ENCODE data around the gene NUMA1.

Gene NUMA1

DNA sequence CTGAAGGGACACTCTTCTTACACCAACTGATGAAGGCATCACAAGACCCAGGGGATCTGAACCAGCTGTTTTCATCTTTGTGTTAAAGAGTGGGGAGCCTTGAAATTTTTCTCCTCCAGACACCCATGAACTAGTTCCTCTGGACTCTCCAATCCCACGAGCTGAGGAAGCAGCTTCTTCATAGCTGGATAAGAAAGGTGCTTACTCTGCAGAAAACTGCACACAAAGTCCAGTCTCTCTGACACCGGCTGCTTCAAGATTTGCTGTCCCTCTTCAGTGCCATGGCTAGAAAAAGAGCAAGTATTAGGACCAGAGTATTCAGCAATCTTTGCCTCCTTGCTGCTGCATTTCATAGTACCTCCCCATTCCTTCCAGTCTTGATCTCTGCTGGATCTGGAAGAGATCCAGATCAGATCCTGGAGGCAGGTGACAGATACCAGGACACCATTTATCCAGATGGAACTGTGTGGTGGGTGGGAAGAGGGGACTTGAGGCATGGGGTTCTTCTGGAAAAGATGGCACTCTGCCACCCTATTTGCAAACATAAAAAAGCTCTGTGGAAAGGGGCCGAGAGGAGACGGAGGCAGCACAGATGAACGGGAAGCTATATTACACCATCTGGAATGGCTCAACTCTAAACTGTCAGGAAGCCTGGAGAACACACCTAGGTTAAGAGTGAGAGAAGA lies 56.1 kb downstream of the NUMA1 start:
- DNase-seq (ENCODE audit: low spot score) (no peak), FAIRE-seq (no peak)

DNA sequence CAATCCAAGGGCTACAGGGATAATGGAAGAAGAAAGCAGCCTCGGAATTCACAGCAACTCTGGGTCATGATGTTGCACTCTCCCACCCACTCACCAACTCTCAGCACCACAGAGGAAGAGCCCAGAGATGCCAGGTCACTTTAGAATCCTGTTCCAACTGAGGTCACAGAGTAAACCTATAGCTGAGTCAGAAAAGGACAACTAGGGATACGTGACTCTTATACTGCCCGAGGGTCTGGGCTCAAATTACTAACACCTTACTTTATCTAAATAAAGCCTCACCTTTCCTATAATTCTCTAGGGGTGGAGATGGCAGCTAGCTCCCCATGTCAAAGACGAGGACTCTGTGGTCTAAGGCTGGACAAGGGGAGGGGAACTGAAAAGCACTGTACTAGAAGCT lies 57.0 kb downstream of the NUMA1 start:
- FAIRE-seq (no peak), DNase-seq (ENCODE audit: low spot score) (no peak)

DNA sequence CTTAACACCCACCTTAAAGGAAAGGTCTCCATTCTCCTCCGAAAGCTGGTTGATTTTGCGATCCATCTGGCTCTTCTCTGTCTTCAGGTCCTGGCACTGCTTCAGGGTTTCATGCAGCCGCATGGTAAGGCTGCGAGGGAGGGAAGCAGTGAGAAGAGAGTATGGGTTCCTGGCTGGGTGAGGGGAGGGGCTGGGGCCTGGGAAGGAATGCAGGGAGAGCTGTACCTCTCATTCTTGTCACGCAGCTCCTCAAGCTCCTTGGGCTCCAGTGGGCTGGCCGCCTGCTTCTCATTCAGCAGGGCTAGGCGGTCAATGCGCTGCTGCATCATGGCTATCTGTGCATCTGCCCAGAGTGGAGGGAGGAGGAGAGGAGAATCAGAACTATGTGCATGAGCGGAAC lies 62.2 kb downstream of the NUMA1 start:
- DNase-seq (ENCODE audit: low spot score), result no peak
- FAIRE-seq, result no peak

DNA sequence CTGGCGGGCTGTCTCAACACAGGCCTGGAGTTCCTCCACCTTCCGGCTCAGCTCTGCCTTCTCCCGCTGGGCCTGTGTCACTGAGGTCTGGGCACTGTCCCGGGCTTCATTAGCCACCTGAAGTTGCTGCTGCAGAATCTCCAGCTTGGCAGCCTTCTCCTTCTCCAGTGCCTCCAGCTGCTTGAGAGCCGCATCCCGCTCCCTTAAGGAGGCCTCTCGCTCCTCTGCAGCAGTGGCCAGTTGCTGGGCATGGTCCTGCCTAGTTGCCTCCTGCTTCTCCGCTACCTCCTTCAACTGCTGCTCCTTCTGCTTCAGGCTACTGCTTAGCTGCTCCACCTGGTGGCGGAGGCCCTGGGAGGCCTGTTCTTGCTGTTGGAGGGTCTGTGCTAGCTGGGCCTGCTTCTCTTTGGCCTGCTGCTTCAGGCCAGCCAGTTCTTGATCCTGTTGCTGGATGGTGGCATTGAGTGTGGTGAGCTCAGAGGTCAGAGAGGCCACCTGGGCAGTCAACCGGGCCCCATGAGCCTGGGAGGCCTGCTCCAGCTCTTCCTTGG lies 64.8 kb downstream of the NUMA1 start:
- FAIRE-seq (no peak), DNase-seq (ENCODE audit: low spot score) (peak; percentile 27)

GRCh38 chr11:72014761-72015320 lies 65.5 kb downstream of the NUMA1 start:
- FAIRE-seq, result no peak

GRCh38 chr11:72013765-72014711 lies 66.3 kb downstream of the NUMA1 start:
- DNase-seq (ENCODE audit: low spot score) (no peak), FAIRE-seq (no peak)

More at GRCh38 chr11:72014761-72015320, 65.5 kb downstream of the NUMA1 start:
- no peak for DNase-seq (ENCODE audit: low spot score)

GRCh38 chr11:72012897-72013721 lies 67.2 kb downstream of the NUMA1 start:
- FAIRE-seq (no peak), DNase-seq (ENCODE audit: low spot score) (no peak)

DNA sequence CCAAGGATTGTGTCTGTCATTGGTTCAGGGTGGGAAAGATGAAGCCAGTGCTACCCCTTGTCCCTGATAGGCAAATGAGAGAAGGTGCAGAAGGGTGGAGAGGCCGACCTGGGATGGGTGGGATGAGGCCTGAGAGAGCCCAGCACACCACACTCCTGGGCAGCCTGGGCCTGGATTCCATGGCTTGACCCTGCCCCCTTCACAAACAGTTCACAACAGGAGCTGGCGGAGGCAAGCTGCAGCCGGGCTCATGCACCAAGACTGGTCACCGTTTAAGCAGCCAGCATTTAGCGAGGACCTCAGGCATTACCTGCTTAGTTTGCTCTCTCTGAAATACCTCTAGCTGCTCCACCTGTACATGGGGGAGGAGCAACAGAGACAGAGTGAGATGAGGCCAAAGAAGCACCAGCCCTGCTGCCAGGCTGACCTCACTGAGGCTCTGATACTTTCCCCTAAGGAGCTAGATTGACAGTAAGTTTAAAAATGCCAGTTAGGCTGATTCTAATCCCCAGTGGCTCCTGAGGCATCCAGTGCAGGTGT lies 68.2 kb downstream of the NUMA1 start:
- FAIRE-seq (no peak), DNase-seq (ENCODE audit: low spot score) (no peak)

DNA sequence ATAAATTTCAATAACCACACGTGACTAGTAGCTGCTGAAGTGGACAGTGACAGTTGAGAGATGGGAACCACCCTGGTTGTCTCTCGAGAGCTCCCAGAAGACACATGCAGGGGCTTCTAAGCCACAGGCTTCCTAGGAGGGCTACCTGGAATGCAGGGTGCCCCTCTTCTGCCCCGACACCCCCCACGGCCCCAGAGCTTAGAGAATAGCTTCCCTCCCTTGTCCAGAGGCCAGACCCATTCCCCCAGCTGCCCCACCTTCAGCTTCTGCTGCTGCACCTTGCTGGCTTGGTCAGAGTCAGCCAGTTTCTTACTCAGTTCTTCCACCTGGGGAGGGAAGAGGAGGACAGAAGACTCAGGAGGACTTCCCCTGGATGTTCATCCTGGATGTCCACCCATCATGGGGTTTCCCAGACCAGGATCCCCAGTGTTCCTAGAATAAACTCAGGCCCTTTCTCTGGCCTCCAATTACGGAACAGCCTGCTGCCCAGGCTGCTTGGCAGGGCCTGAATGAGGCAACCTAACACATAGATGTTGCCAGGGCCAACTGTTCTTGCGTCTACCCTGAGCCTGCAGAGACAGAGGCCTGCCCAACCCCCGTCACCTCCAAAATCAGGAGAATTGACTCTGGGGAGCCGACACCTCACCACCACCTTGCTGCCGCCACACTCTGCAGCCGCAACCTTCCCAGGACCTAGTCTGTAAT lies 69.7 kb downstream of the NUMA1 start:
- no peak for FAIRE-seq

DNA sequence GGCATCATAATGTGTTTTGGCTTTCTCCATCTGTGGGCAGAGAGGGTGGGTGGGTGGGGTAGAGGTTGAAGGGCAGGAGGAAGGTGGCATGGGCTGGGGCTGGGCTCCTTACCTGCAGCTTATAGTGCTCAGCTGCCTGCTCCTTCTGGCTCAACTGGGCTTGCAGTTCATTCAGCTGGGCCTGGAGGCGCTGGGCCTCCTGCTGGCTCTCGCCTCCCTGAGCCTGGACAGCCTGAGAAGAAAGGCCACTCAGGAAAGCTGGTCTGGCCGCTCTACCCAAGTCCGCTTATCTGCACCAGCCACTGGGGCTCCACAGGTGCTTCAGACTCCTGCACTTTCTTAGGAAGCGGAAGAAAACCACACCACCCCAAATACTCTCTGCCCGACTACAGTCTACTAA lies 71.2 kb downstream of the NUMA1 start:
- DNase-seq (ENCODE audit: low spot score), result no peak
- FAIRE-seq, result no peak

More for the DNA sequence above, 69.7 kb downstream of the NUMA1 start:
- no peak for DNase-seq (ENCODE audit: low spot score)

- FAIRE-seq (no peak), DNase-seq (ENCODE audit: low spot score) (no peak)
Observed at GRCh38 chr11:72008728-72009127, 71.6 kb downstream of the NUMA1 start.

DNA sequence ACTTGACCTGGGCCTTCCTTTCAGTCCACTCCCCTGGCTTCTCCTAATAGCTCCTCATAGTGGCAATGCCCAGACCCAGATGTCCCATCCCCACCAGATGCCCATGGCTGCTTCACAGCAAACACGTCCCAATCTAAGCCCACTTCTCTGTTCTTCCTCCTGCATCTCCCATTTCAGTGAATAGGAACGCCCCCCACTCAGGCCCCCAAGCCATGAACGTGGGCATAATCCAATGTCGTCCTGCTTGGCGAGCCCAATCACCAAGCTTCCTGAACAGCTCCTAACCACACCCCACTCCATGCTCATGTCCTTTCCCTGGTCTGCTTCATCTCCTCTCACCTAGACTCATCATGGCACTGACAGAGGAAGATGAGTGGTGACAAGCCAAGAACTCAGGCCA lies 72.8 kb downstream of the NUMA1 start:
- DNase-seq (ENCODE audit: low spot score) (no peak), FAIRE-seq (no peak)

DNA sequence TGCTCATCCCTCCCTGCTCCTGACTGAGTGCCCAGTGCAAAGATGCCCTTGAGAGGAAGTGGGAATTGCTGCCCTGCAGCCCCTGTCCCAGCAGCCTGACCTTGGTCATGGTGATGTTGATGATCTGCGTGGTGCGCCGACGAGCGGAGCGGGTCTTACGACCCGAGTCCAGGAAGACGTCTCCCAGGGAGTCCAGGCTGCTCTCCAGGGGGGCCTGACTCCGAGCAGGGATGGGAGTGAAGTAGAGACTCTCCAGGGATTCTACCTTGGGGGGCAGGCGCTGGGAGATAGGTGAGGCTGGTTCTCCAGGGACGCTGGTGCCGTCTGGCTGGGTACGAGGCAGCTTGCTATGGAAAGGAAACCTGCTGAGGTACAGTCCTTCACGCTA lies 73.3 kb downstream of the NUMA1 start:
- no peak for FAIRE-seq
- no peak for DNase-seq (ENCODE audit: low spot score)

- no peak for FAIRE-seq
- DNase-seq (ENCODE audit: low spot score), result no peak
Observed at GRCh38 chr11:72006309-72007088, 73.8 kb downstream of the NUMA1 start.

GRCh38 chr11:72005347-72006260 lies 74.7 kb downstream of the NUMA1 start:
- FAIRE-seq (no peak), DNase-seq (ENCODE audit: low spot score) (no peak)

GRCh38 chr11:72004515-72005346 lies 75.6 kb downstream of the NUMA1 start:
- DNase-seq (ENCODE audit: low spot score) (no peak), FAIRE-seq (no peak)

- DNase-seq (ENCODE audit: low spot score) (no peak), FAIRE-seq (no peak)
Observed at GRCh38 chr11:72003776-72004171, 76.6 kb downstream of the NUMA1 start.

Data from RCC 7860 (cell line).